ENCODE results near the gene DTNB. TPM values are rescaled to one million over a fixed set of nuclear protein-coding genes. Genes with fewer than 3 reads are reported as not detected.
A peak's percentile ranks its signal among the peaks of the same experiment; 100 is the strongest.

The DTNB gene
- total RNA-seq, 1 donor from 2014 or later = 14.3 TPM

GRCh38 chr2:25375989-25376545 is 297.3 kb downstream of the DTNB start:
- ATAC-seq (no peak), DNase-seq (ENCODE audit: low spot score) (peak; percentile 42)

- DNase-seq (ENCODE audit: low spot score) (peak; percentile 40), ATAC-seq (no peak)
Measured at GRCh38 chr2:25375371-25375988, 297.9 kb downstream of the DTNB start.

GRCh38 chr2:25374827-25375226 is 298.6 kb downstream of the DTNB start:
- DNase-seq (ENCODE audit: low spot score) (peak; percentile 28), ATAC-seq (no peak)

- ATAC-seq = no peak
- peak; percentile 33 for DNase-seq (ENCODE audit: low spot score)
Measured at GRCh38 chr2:25374411-25374810, 299.0 kb downstream of the DTNB start.

GRCh38 chr2:25373269-25373981 is 300.0 kb downstream of the DTNB start:
- DNase-seq (ENCODE audit: low spot score) (peak; percentile 88), ATAC-seq (peak; percentile 84)

- peak; percentile 45 for DNase-seq (ENCODE audit: low spot score)
- no peak for ATAC-seq
Measured at GRCh38 chr2:25372405-25373268, 300.7 kb downstream of the DTNB start.

GRCh38 chr2:25371253-25372241 is 301.8 kb downstream of the DTNB start:
- DNase-seq (ENCODE audit: low spot score) (peak; percentile 31), ATAC-seq (no peak)

GRCh38 chr2:25369876-25370275 is 303.5 kb downstream of the DTNB start:
- ATAC-seq (no peak), DNase-seq (ENCODE audit: low spot score) (peak; percentile 16)

GRCh38 chr2:25369439-25369838 is 303.9 kb downstream of the DTNB start:
- ATAC-seq (no peak), DNase-seq (ENCODE audit: low spot score) (no peak)

GRCh38 chr2:25368660-25369059 is 304.7 kb downstream of the DTNB start:
- DNase-seq (ENCODE audit: low spot score) = no peak
- ATAC-seq = no peak

- ATAC-seq (no peak), DNase-seq (ENCODE audit: low spot score) (no peak)
Measured at GRCh38 chr2:25367296-25367695, 306.1 kb downstream of the DTNB start.

- ATAC-seq (no peak), DNase-seq (ENCODE audit: low spot score) (no peak)
Measured at GRCh38 chr2:25366629-25367028, 306.7 kb downstream of the DTNB start.

GRCh38 chr2:25365241-25365640 is 308.1 kb downstream of the DTNB start:
- no peak for DNase-seq (ENCODE audit: low spot score)
- ATAC-seq = no peak

- DNase-seq (ENCODE audit: low spot score) (no peak), ATAC-seq (no peak)
Measured at GRCh38 chr2:25363733-25364132, 309.6 kb downstream of the DTNB start.

- ATAC-seq (peak; percentile 17), DNase-seq (ENCODE audit: low spot score) (no peak)
Measured at GRCh38 chr2:25362434-25363145, 310.8 kb downstream of the DTNB start.

- peak; percentile 92 for DNase-seq (ENCODE audit: low spot score)
- peak; percentile 99 for ATAC-seq
Measured at GRCh38 chr2:25362049-25362433, 311.3 kb downstream of the DTNB start.

GRCh38 chr2:25361261-25362048 is 311.9 kb downstream of the DTNB start:
- DNase-seq (ENCODE audit: low spot score) = no peak
- no peak for ATAC-seq

- DNase-seq (ENCODE audit: low spot score) (no peak), ATAC-seq (no peak)
Measured at GRCh38 chr2:25358836-25359235, 314.5 kb downstream of the DTNB start.

Data from left lobe of liver (tissue), 2 donors.